Ectodermal cell (in vitro differentiated cells): ENCODE results near the gene PRSS33.

ENCODE experiments used
- H3K27ac ChIP-seq: 2 replicates; pipeline ENCODE4 v1.7.0; 2013; ENCODE audit warnings: mild to moderate bottlenecking, low read depth, low read length; ENCODE audit not compliant: insufficient read depth, poor library complexity, severe bottlenecking
- H3K27me3 ChIP-seq: 2 replicates; pipeline ENCODE4 v1.7.0; 2013; ENCODE audit warnings: mild to moderate bottlenecking, low read length; ENCODE audit not compliant: insufficient read depth, control insufficient read depth, poor library complexity, severe bottlenecking
- H3K36me3 ChIP-seq: one replicate; pipeline ENCODE4 v1.7.0; 2013; ENCODE audit warnings: low read length; ENCODE audit not compliant: control insufficient read depth, insufficient read depth
- H3K4me1 ChIP-seq: one replicate; pipeline ENCODE4 v1.7.0; 2013; ENCODE audit warnings: low read length; ENCODE audit not compliant: control insufficient read depth, insufficient read depth
- H3K4me3 ChIP-seq: 2 replicates; pipeline ENCODE4 v1.7.0; 2013; ENCODE audit warnings: low read depth, low read length, control low read depth; ENCODE audit not compliant: insufficient read depth
- H3K9me3 ChIP-seq: 2 replicates; pipeline ENCODE4 v1.7.0; 2013; ENCODE audit warnings: mild to moderate bottlenecking, low read length, moderate library complexity; ENCODE audit not compliant: control insufficient read depth
- WGBS, 2 experiments: methylation state at CpG; one replicate each; pipeline ENCODE4 v1.1.7; 2013; ENCODE audit warnings: missing lambda C conversion rate in 2 of 2; 5-methylcytosine and 5-hydroxymethylcytosine counted together

Gene PRSS33

GRCh38 chr16:2813771-2814221 lies 26.4 kb upstream of the PRSS33 start:
- Histone ChIP-seq H3K27me3 (no peaks in the 10 kb centered on the region), H3K9me3 (no peaks in the 10 kb centered on the region), H3K4me3 (no peak overlapping the region), H3K27ac (no peak overlapping the region), H3K4me1 (no peaks in the 10 kb centered on the region), H3K36me3 (no peaks in the 10 kb centered on the region)
- WGBS, 2 experiments: 86 to 92% methylated on average over 7 of the region's 7 CpGs

- H3K4me3 ChIP-seq: no peak overlapping the region
- no peaks in the 10 kb centered on the region for H3K9me3 ChIP-seq
- no peaks in the 10 kb centered on the region for H3K27me3 ChIP-seq
- no peaks in the 10 kb centered on the region for H3K36me3 ChIP-seq
- H3K4me1 ChIP-seq: no peaks in the 10 kb centered on the region
- WGBS, 2 experiments: 84% methylated on average over 15 of the region's 15 CpGs
- H3K27ac ChIP-seq: no peak overlapping the region
These were observed 24.5 kb upstream of the PRSS33 start for GRCh38 chr16:2811703-2812471.

- Histone ChIP-seq H3K9me3 (no peaks in the 10 kb centered on the region), H3K27me3 (no peaks in the 10 kb centered on the region), H3K4me1 (no peaks in the 10 kb centered on the region), H3K4me3 (no peak overlapping the region), H3K27ac (no peak overlapping the region), H3K36me3 (no peaks in the 10 kb centered on the region)
- WGBS, 2 experiments: 89 to 91% methylated on average over 6 of the region's 6 CpGs
These were observed 23.3 kb upstream of the PRSS33 start for GRCh38 chr16:2810651-2811050.

GRCh38 chr16:2809149-2809760 lies 21.9 kb upstream of the PRSS33 start:
- Histone ChIP-seq H3K36me3 (no peaks in the 10 kb centered on the region), H3K27ac (no peak overlapping the region), H3K4me3 (no peak overlapping the region), H3K4me1 (no peaks in the 10 kb centered on the region), H3K9me3 (no peaks in the 10 kb centered on the region), H3K27me3 (no peaks in the 10 kb centered on the region)
- 89 to 96% methylated on average over 3 of the region's 3 CpGs for WGBS, 2 experiments

- no peak overlapping the region for H3K27ac ChIP-seq
- no peaks in the 10 kb centered on the region for H3K4me1 ChIP-seq
- WGBS, 2 experiments: 93% methylated on average over 7 of the region's 7 CpGs
- H3K9me3 ChIP-seq: no peaks in the 10 kb centered on the region
- H3K4me3 ChIP-seq: no peak overlapping the region
- no peaks in the 10 kb centered on the region for H3K36me3 ChIP-seq
- no peaks in the 10 kb centered on the region for H3K27me3 ChIP-seq
These were observed 20.8 kb upstream of the PRSS33 start for GRCh38 chr16:2808181-2808580.

GRCh38 chr16:2806286-2806685 lies 18.9 kb upstream of the PRSS33 start:
- no peak overlapping the region for H3K4me3 ChIP-seq

GRCh38 chr16:2804728-2805127 lies 17.4 kb upstream of the PRSS33 start:
- H3K36me3 ChIP-seq: no peaks in the 10 kb centered on the region
- no peak overlapping the region for H3K4me3 ChIP-seq
- H3K27ac ChIP-seq: no peak overlapping the region
- no peaks in the 10 kb centered on the region for H3K27me3 ChIP-seq
- H3K4me1 ChIP-seq: no peaks in the 10 kb centered on the region
- H3K9me3 ChIP-seq: no peaks in the 10 kb centered on the region
- 89 to 95% methylated on average over 4 of the region's 4 CpGs for WGBS, 2 experiments

More at GRCh38 chr16:2806286-2806685, 18.9 kb upstream of the PRSS33 start:
- Histone ChIP-seq H3K9me3 (no peaks in the 10 kb centered on the region), H3K4me1 (no peaks in the 10 kb centered on the region), H3K27ac (no peak overlapping the region), H3K27me3 (no peaks in the 10 kb centered on the region), H3K36me3 (no peaks in the 10 kb centered on the region)
- WGBS, 2 experiments: 90% methylated on average over 5 of the region's 5 CpGs

GRCh38 chr16:2803545-2804195 lies 16.3 kb upstream of the PRSS33 start:
- no peaks in the 10 kb centered on the region for H3K36me3 ChIP-seq
- H3K27ac ChIP-seq: no peak overlapping the region
- no peaks in the 10 kb centered on the region for H3K9me3 ChIP-seq
- H3K4me3 ChIP-seq: no peak overlapping the region
- no peaks in the 10 kb centered on the region for H3K4me1 ChIP-seq
- no peaks in the 10 kb centered on the region for H3K27me3 ChIP-seq
- 88 to 94% methylated on average over 3 of the region's 3 CpGs for WGBS, 2 experiments

GRCh38 chr16:2799859-2800226 lies 12.5 kb upstream of the PRSS33 start:
- no peak overlapping the region for H3K27ac ChIP-seq
- H3K4me3 ChIP-seq: no peak overlapping the region
- H3K36me3 ChIP-seq: no peaks in the 10 kb centered on the region
- WGBS, 2 experiments: 95% methylated on average over 1 of the region's 1 CpG
- H3K9me3 ChIP-seq: no peaks in the 10 kb centered on the region
- no peaks in the 10 kb centered on the region for H3K4me1 ChIP-seq
- no peaks in the 10 kb centered on the region for H3K27me3 ChIP-seq

GRCh38 chr16:2799205-2799858 lies 12.0 kb upstream of the PRSS33 start:
- WGBS, 2 experiments: 93% methylated on average over 20 to 21 of the region's 21 CpGs
- Histone ChIP-seq H3K4me3 (no peak overlapping the region), H3K36me3 (no peaks in the 10 kb centered on the region), H3K4me1 (no peaks in the 10 kb centered on the region), H3K27me3 (no peaks in the 10 kb centered on the region), H3K27ac (no peak overlapping the region), H3K9me3 (no peaks in the 10 kb centered on the region)
